Lung (tissue), 12 donors: ENCODE results near the gene KIF7. TPM values are rescaled to one million over a fixed set of nuclear protein-coding genes. Genes with fewer than 3 reads are reported as not detected.

ENCODE experiments used
- ATAC-seq: fragments of 200-7000 bp; cut with Tn5 transposase; one replicate; pipeline ENCODE4 v1.9.1; 2020; ENCODE audit warnings: moderate number of reproducible peaks; ENCODE audit not compliant: insufficient read depth, low FRiP score
- DNase-seq, 3 donors: peaks; one replicate each; pipeline ENCODE4 v3.0.0-alpha.2; 2013 to 2017
- H3K27ac ChIP-seq, 2 donors: one replicate each; pipeline ENCODE4 v1.5.1; 2013; ENCODE audit warnings: mild to moderate bottlenecking in 2 of 2, moderate library complexity in 2 of 2, control low read depth in 1 of 2, inconsistent platforms in 1 of 2, low read depth in 1 of 2, low read length in 1 of 2
- H3K27me3 ChIP-seq, 3 donors: one replicate each; pipeline ENCODE4 v1.5.1; 2013; ENCODE audit warnings: low read length in 2 of 3; ENCODE audit not compliant: control insufficient read depth in 3 of 3, insufficient read depth in 3 of 3
- H3K36me3 ChIP-seq, 4 donors: one replicate each; pipeline ENCODE4 v1.5.1; 2013; ENCODE audit warnings: low read length in 4 of 4, mild to moderate bottlenecking in 1 of 4, moderate library complexity in 1 of 4; ENCODE audit not compliant: control insufficient read depth in 4 of 4, insufficient read depth in 4 of 4
- H3K4me1 ChIP-seq, 5 donors: one replicate each; pipeline ENCODE4 v1.5.1; 2013; ENCODE audit warnings: low read length in 5 of 5, mild to moderate bottlenecking in 2 of 5, moderate library complexity in 1 of 5; ENCODE audit not compliant: control insufficient read depth in 5 of 5, insufficient read depth in 5 of 5
- H3K4me3 ChIP-seq: one replicate; pipeline ENCODE4 v1.5.1; 2013; ENCODE audit warnings: mild to moderate bottlenecking, control low read depth, moderate library complexity
- H3K9ac ChIP-seq, 2 donors: one replicate each; pipeline ENCODE4 v1.5.1; 2013; ENCODE audit warnings: low read length in 2 of 2, control low read depth in 1 of 2; ENCODE audit not compliant: insufficient read depth in 1 of 2
- H3K9me3 ChIP-seq, 4 donors: one replicate each; pipeline ENCODE4 v1.5.1; 2013; ENCODE audit warnings: low read length in 3 of 4, mild to moderate bottlenecking in 1 of 4, moderate library complexity in 1 of 4; ENCODE audit not compliant: control insufficient read depth in 4 of 4, insufficient read depth in 3 of 4
- WGBS, 2 donors: extraction: QIAGEN DNeasy Blood & Tissue Kit; methylation state at CpG; one replicate each; pipeline ENCODE4 v1.1.7; 2013; 5-methylcytosine and 5-hydroxymethylcytosine counted together
- polyA plus RNA-seq, 2 donors: library from polyadenylated mRNA; stranded (reverse); fragments of 200-250 nt; gene quantifications; one replicate each; pipeline ENCODE4 v1.2.1, GENCODE V29; 2013
- total RNA-seq, 2 donors: library from RNA; depleted of rRNA in 1 of 2; stranded (reverse); fragments of >200 nt in 1 of 2; gene quantifications; one replicate each; pipeline ENCODE4 v1.2.1, GENCODE V29; 2014 to 2021
- TF ChIP-seq, protein P1 (sequence below): IDR thresholded peaks from 2 replicates; pipeline ENCODE4 v1.5.1; 2012; ENCODE audit warnings: mild to moderate bottlenecking; ENCODE audit errors: control extremely low read depth, extremely low read depth
- donor health status: control.
- donor health status: control.
- donor health status: Bipolar disorder and iron deficiency.
- donor health status: healthy.
- donor health status: DM: yes; HTN: yes; CAD: no.

The KIF7 gene
- total and polyA plus RNA-seq, 4 donors: 1.3 to 6.5 (median 2.7) TPM

- no peak overlapping the region for H3K4me3 ChIP-seq
- H3K36me3 ChIP-seq: no peaks in the 10 kb centered on the region
- no peak overlapping the region for H3K27ac ChIP-seq
- no peak overlapping the region for H3K9ac ChIP-seq
- WGBS, 2 donors: 89% methylated on average over 13 of the region's 13 CpGs
- ATAC-seq (no peak), DNase-seq (no peak)
- H3K4me1 ChIP-seq: peaks cover 0 to 25% (median 5%) of the 10 kb centered on the region in 5 donors
- peaks cover 0 to 1% (median 0%) of the 10 kb centered on the region in 4 donors for H3K9me3 ChIP-seq
- H3K27me3 ChIP-seq: no peaks in the 10 kb centered on the region
- TF ChIP-seq, protein P1, sequence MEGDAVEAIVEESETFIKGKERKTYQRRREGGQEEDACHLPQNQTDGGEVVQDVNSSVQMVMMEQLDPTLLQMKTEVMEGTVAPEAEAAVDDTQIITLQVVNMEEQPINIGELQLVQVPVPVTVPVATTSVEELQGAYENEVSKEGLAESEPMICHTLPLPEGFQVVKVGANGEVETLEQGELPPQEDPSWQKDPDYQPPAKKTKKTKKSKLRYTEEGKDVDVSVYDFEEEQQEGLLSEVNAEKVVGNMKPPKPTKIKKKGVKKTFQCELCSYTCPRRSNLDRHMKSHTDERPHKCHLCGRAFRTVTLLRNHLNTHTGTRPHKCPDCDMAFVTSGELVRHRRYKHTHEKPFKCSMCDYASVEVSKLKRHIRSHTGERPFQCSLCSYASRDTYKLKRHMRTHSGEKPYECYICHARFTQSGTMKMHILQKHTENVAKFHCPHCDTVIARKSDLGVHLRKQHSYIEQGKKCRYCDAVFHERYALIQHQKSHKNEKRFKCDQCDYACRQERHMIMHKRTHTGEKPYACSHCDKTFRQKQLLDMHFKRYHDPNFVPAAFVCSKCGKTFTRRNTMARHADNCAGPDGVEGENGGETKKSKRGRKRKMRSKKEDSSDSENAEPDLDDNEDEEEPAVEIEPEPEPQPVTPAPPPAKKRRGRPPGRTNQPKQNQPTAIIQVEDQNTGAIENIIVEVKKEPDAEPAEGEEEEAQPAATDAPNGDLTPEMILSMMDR: no peak
Measured at GRCh38 chr15:89666858-89667705, 11.8 kb upstream of the KIF7 start.

GRCh38 chr15:89666184-89666857, 11.1 kb upstream of the KIF7 start:
- H3K4me1 ChIP-seq: peaks cover 0 to 25% (median 5%) of the 10 kb centered on the region in 5 donors
- no peak for ATAC-seq
- peak overlapping the region; percentile 52 to 68 for H3K27ac ChIP-seq
- WGBS, 2 donors: 92 to 96% methylated on average over 8 of the region's 8 CpGs
- H3K36me3 ChIP-seq: no peaks in the 10 kb centered on the region
- H3K9ac ChIP-seq: no peak overlapping the region
- peak in 1 of 3 donors; percentile 11 for DNase-seq
- no peaks in the 10 kb centered on the region for H3K27me3 ChIP-seq
- peaks cover 0 to 1% (median 0%) of the 10 kb centered on the region in 4 donors for H3K9me3 ChIP-seq
- TF ChIP-seq, protein P1: no peak
- H3K4me3 ChIP-seq: no peak overlapping the region

DNA sequence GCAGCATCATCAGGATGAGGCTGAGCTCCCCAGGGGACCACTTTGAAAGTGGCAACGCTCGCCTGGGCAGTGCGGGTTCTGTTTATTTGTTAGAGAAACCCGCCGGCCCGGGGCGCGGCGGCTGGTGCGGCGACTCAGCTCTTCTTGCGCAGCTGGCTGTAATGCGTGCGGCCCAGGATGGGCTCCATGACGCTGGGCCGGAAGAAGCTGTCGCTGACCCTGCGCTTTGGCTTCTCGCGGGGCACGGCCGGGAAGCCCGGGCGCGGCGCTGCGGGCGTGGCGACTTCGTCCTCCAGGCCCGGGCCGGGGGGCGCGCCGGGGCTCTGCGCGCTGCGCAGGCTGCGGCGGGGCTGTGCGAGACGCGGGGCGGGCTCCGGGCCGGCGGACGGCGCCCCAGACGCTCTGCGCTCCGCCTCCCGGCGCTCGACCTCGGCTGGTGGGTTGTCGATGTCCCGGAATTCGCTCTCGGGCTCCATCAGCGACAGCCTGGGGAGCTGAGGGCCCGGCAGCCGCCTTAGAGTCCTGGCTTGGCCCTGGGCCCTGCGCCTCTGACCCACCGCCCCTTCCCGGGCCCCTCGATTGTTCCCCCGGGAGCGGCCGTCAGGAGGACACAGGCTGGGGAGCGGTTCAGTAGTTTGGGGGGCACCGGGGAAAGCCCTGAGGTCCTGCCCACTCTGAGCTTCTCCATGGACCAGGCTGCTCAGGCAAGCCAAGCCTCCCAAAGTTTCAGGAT, 10.3 kb upstream of the KIF7 start:
- peak; percentile 28 for ATAC-seq
- no peaks in the 10 kb centered on the region for H3K27me3 ChIP-seq
- peak overlapping the region; percentile 52 to 68 for H3K27ac ChIP-seq
- peaks cover 0 to 1% (median 0%) of the 10 kb centered on the region in 4 donors for H3K9me3 ChIP-seq
- H3K4me1 ChIP-seq: peaks cover 0 to 25% (median 5%) of the 10 kb centered on the region in 5 donors
- H3K4me3 ChIP-seq: peak overlapping the region; percentile 40
- 2 to 4% methylated on average over 71 to 72 of the region's 72 CpGs for WGBS, 2 donors
- H3K36me3 ChIP-seq: no peaks in the 10 kb centered on the region
- peak overlapping the region in 1 of 2 donors; percentile 62 for H3K9ac ChIP-seq
- DNase-seq: peak; percentile 75 to 87 (median 75)
- TF ChIP-seq, protein P1: no peak
